Activated T-cell treated with anti-CD3 and anti-CD28 coated beads for 4 hours (primary cell): ENCODE data around the gene AGK.

Source experiments
- DNase-seq: peaks from one replicate; pipeline ENCODE4 v3.0.0-alpha.2; 2020

AGK gene

GRCh38 chr7:141649865-141650634 is 98.8 kb downstream of the AGK start:
- no peak for DNase-seq

- no peak for DNase-seq
These were observed 100.2 kb downstream of the AGK start for GRCh38 chr7:141651417-141651816.

- DNase-seq = no peak
These were observed 101.5 kb downstream of the AGK start for GRCh38 chr7:141652691-141653090.

- peak; percentile 41 for DNase-seq
These were observed 103.3 kb downstream of the AGK start for GRCh38 chr7:141654551-141654950.

- DNase-seq = no peak
These were observed 108.3 kb downstream of the AGK start for GRCh38 chr7:141659501-141659900.

GRCh38 chr7:141660259-141660658 is 109.0 kb downstream of the AGK start:
- no peak for DNase-seq

- no peak for DNase-seq
These were observed 112.1 kb downstream of the AGK start for GRCh38 chr7:141663081-141663849.

GRCh38 chr7:141664450-141664849 is 113.2 kb downstream of the AGK start:
- no peak for DNase-seq

- DNase-seq = no peak
These were observed 114.2 kb downstream of the AGK start for GRCh38 chr7:141665208-141666035.

- no peak for DNase-seq
These were observed 114.9 kb downstream of the AGK start for GRCh38 chr7:141666071-141666470.

GRCh38 chr7:141668853-141669252 is 117.6 kb downstream of the AGK start:
- DNase-seq = no peak

- DNase-seq = no peak
These were observed 120.7 kb downstream of the AGK start for GRCh38 chr7:141671705-141672496.

GRCh38 chr7:141673346-141673745 is 122.1 kb downstream of the AGK start:
- no peak for DNase-seq

- no peak for DNase-seq
These were observed 123.0 kb downstream of the AGK start for GRCh38 chr7:141674171-141674671.

- DNase-seq = no peak
These were observed 123.5 kb downstream of the AGK start for GRCh38 chr7:141674702-141675101.

GRCh38 chr7:141675436-141676215 is 124.4 kb downstream of the AGK start:
- no peak for DNase-seq

- no peak for DNase-seq
These were observed 125.4 kb downstream of the AGK start for GRCh38 chr7:141676618-141677017.

GRCh38 chr7:141679014-141679413 is 127.8 kb downstream of the AGK start:
- no peak for DNase-seq

- no peak for DNase-seq
These were observed 134.2 kb downstream of the AGK start for GRCh38 chr7:141685285-141686023.

- DNase-seq = no peak
These were observed 134.9 kb downstream of the AGK start for GRCh38 chr7:141686074-141686473.

- DNase-seq = no peak
These were observed 135.5 kb downstream of the AGK start for GRCh38 chr7:141686670-141687069.
